LHCN-M2 (cell line): Measurements from ENCODE around the gene SIK1. TPM values are rescaled to one million over a fixed set of nuclear protein-coding genes. Genes with fewer than 3 reads are reported as not detected.

Source experiments
- DNase-seq: peaks from one replicate; pipeline ENCODE4 v3.0.0-alpha.2; 2012; ENCODE audit warnings: low read depth
- total RNA-seq: library from RNA; depleted of rRNA; stranded (reverse); fragments of >200 nt; gene quantifications from 2 replicates; pipeline ENCODE4 v1.2.3, GENCODE V29; 2014; rRNA removed

Gene SIK1
- total RNA-seq, 1 experiment from 2014 or later: 20.3 TPM

DNA sequence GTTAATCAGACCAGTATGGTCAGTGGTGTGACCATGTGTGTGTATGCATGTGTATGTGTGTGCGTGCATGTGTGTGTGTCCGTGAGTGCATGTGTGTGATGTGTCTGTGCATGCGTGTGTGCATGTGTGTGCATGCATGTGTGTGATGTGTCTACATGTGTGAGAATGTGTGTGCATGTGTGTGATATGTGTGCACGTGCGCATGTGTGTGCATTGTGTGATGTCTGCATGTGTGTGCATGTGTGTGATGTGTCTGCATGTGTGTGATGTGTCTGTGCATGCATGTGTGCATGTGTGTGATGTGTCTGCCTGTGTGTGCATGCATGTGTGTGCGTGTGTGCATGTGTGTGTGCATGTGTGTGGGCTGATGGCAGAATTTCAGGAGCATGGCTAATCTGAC, 58.2 kb downstream of the SIK1 start:
- DNase-seq: no peak

DNA sequence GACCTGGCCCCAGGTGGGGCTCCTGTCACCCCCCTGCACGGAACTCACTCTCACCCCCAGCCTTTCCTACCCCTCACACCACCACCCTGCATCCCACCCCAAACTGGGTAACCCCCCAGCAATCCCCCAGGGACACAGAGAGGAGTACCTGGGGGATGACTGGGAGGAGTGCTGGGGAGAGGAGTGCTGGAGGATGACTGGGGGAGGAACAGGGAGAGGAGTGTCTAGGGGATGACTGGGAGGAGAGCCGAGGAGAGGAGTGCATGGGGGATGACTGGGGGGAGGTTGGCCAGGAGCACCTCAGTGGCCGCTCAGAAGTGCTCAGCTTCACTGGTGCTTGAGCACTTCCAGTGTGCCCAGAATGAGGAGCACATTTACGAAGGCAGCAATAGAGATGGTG, 59.1 kb downstream of the SIK1 start:
- no peak for DNase-seq

GRCh38 chr21:43367296-43367695, 59.6 kb downstream of the SIK1 start:
- no peak for DNase-seq

GRCh38 chr21:43366656-43367055, 60.3 kb downstream of the SIK1 start:
- no peak for DNase-seq

DNA sequence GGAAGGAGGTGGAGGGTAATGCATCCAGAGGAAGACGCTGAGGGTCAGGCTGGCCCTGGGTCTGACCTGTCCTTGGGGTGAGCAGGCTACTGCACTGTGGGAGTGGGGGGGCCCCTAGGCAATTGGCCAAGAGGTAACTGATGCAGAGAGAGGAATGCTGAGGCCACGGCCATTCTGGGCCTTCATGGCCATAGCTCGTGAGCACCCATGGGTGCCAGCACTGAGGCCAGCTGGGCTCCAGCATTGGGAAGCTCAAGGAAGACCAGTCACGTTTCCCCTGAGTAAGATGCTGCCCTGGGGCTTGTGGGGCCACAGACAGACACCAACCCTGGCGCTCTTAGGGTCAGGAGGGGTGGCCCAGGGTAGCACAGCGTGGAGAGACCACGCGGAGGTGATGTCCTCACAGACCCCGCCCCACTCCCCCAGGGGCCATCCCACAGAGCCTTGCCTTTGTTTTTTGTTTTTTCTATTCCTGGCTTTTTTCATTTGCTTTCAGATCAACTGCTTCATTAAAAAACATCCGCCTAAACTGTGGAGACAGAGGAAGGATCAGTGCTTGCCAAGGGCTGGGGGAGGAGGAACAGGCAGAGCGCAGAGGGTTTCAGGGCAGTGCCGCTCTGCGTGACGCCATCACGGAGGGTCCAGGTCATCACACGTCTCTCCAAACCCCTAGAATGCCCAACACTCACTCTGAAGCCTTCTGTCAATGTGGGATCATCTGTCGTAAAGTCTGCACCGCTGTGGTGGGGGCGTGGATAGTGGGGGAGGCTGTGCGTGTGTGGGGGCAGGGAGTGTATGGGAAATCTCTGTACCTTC, 61.1 kb downstream of the SIK1 start:
- DNase-seq: no peak

GRCh38 chr21:43364851-43365424, 62.0 kb downstream of the SIK1 start:
- no peak for DNase-seq

Other genes starting within 250 kb of the SIK1 start
- 2.4 and 2.6 TPM in 2 replicates for gene HSF2BP, start 232.4 kb upstream of the SIK1 start, total RNA-seq
- 36.8 and 37.4 TPM in 2 replicates for gene RRP1B, start 232.4 kb upstream of the SIK1 start, total RNA-seq